ENCODE data around the gene MYB. TPM values are rescaled to one million over a fixed set of nuclear protein-coding genes. Genes with fewer than 3 reads are reported as not detected.

The MYB gene
- total RNA-seq, result 0.79 TPM in 1 of 2 replicates, not detected in the other

DNA sequence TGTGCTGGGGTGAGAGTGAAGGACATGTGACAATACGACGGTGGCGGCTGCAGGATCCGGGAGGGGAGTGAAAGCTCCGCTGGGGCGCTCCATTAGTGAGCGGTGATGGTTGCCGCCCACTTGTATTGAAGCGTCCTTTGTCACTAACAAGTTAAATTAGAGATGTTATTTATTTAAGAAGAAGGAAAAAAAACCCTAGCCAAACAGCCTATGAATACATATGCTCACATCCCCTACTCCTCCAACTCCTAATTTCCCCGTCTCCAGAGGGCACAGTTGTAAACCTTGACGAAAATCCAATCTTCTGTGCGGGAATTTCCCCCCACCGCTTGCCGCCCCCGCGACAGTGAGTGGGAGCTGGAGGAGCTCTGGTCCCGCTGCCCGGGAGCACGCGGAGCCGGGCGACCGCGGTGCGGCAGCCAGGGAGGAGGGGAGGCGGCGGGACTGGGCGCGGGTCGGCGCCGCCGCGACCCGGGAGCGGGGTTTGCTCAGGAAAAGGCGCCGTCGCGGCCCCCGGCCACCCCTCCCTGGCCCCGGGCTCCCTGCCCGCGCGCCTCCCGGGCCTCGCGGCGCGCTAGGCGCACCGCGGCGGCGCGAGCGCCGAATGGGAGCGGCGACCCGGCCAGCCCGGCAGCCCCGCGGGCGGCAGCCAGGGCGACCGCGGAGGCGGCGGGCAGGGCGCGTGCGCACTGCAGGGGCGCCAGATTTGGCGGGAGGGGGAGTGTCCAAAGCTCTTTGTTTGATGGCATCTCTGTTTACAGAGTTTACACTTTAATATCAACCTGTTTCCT, at the start of gene MYB:
Gene MYB, plus strand, starts transcription at position 767 of the 791 bp plus-strand sequence. CDS start 206 bp downstream, outside the sequence.

Small RNAs within 50 kb of the gene (small RNA-seq; reads per million reads assigned to genes)
- not detected for gene MIR548A2

Other genes starting within 250 kb of the MYB start
- gene ALDH8A1, start 231.2 kb upstream of the MYB start, total RNA-seq, result 0.11 and 1.6 TPM in 2 replicates
- gene HBS1L, start 126.5 kb upstream of the MYB start, total RNA-seq, result 64.4 and 120 TPM in 2 replicates

Measured in placental epithelial cell (primary cell).